Fibroblast of the aortic adventitia (primary cell): ENCODE measurements around the gene ZBTB3. TPM values are rescaled to one million over a fixed set of nuclear protein-coding genes. Genes with fewer than 3 reads are reported as not detected.
"Not testable (repeated sequence)": the region's sequence is repeated elsewhere in the genome, so short reads cannot be mapped to it uniquely, and the experiment has no call there.

Experiments used
- DNase-seq: peaks from one replicate; pipeline ENCODE4 v3.0.0-alpha.2; 2010; ENCODE audit warnings: low read depth
- H3K4me3 ChIP-seq: 2 replicates; pipeline ENCODE4 v1.5.1; 2011; ENCODE audit warnings: low read depth, mild to moderate bottlenecking, control low read depth, low read length, moderate library complexity
- CTCF ChIP-seq: IDR thresholded peaks from 2 replicates; pipeline ENCODE4 v1.5.1; 2011; ENCODE audit warnings: mild to moderate bottlenecking, low read length, control low read depth, inconsistent platforms; ENCODE audit not compliant: insufficient read depth
- total RNA-seq: library from RNA; depleted of rRNA; stranded (reverse); fragments of >200 nt; gene quantifications from 2 replicates; pipeline ENCODE4 v1.2.3, GENCODE V29; 2012; ENCODE audit warnings: low replicate concordance

The ZBTB3 gene
- total RNA-seq, 1 donor = 13.4 TPM

- H3K4me3 ChIP-seq = no peak overlapping the region
- no peak for DNase-seq
- no peak for TF ChIP-seq CTCF
Measured at GRCh38 chr11:62778441-62778840, 24.5 kb upstream of the ZBTB3 start.

GRCh38 chr11:62777389-62777788, 23.4 kb upstream of the ZBTB3 start:
- TF ChIP-seq CTCF = no peak
- no peak for DNase-seq
- no peak overlapping the region for H3K4me3 ChIP-seq

GRCh38 chr11:62775646-62776045, 21.7 kb upstream of the ZBTB3 start:
- no peak overlapping the region for H3K4me3 ChIP-seq
- no peak for TF ChIP-seq CTCF
- no peak for DNase-seq

DNA sequence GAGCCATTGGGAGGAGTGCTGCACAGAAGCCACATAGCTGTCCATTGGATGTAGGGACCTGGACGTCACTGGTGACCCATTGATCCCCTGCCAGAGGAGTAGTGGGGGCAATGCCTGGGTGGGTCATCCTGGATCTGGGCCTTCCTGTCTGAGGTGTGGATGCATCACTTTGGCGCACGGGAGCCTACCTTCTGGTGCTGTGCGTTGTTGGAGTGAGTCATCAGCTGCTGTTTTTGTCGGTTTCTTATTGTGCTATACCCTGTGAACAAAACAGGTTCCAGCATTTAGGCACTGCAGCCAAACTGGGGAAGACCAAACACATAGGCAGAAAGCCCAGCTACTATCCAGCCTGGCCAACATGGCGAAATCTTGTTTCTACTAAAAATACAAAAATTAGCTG, 20.4 kb upstream of the ZBTB3 start:
- no peak overlapping the region for H3K4me3 ChIP-seq
- no peak for TF ChIP-seq CTCF
- DNase-seq = no peak

GRCh38 chr11:62771144-62772021, 17.4 kb upstream of the ZBTB3 start, which contains the start of gene TAF6L:
Gene TAF6L, plus strand, starts transcription at chr11:62771396. Its CDS starts 4,388 bp downstream, at chr11:62775784.
- TF ChIP-seq CTCF = no peak
- H3K4me3 ChIP-seq = peak within 1 kb of the TSS; percentile 84
- peak; percentile 96 for DNase-seq

DNA sequence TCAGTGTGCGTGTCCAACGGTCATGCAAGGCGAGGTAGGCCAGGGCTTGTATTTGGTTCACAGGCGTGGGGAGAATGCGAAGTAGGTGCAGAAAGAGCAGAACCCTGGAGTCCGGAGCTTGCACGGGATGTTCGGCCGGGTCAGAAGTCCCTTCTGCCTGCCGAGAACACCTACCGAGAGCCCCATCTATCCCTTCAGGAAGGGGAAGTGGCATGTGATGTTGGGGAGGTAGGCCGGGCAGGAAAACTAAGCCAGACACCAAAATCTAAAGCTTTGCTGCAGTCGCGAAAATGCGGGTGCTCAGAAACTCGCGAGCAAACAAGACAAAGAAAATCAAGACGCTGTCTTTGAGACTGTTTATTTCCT, 16.8 kb upstream of the ZBTB3 start:
- DNase-seq = no peak
- peak overlapping the region; percentile 84 for H3K4me3 ChIP-seq
- TF ChIP-seq CTCF = no peak

GRCh38 chr11:62760867-62761227, 6.9 kb upstream of the ZBTB3 start:
- DNase-seq = not testable (repeated sequence)
- H3K4me3 ChIP-seq = peak overlapping the region; percentile 31
